ENCODE results near the gene SAV1.
"Not testable (repeated sequence)": the region's sequence is repeated elsewhere in the genome, so short reads cannot be mapped to it uniquely, and the experiment has no call there.

Gene SAV1

GRCh38 chr14:50666772-50667683 is 1.1 kb downstream of the SAV1 start:
- DNase-seq (ENCODE audit: low read depth) = peak; percentile 77
- no peak for TF ChIP-seq CTCF (IDR thresholded peaks at IDR 0.05; ENCODE audit: insufficient read depth, low read depth, low read length, missing control alignments)
- peak overlapping the region; percentile 78 for H3K4me3 ChIP-seq (ENCODE audit: low read length)

- H3K4me3 ChIP-seq (ENCODE audit: low read length) = not testable (repeated sequence)
Observed at GRCh38 chr14:50665300-50665699, 2.8 kb downstream of the SAV1 start.

GRCh38 chr14:50664579-50664978 is 3.5 kb downstream of the SAV1 start:
- not testable (repeated sequence) for DNase-seq (ENCODE audit: low read depth); H3K4me3 ChIP-seq (ENCODE audit: low read length)

More at GRCh38 chr14:50665300-50665699, 2.8 kb downstream of the SAV1 start:
- DNase-seq (ENCODE audit: low read depth) = not testable (repeated sequence)

- peak; percentile 21 for DNase-seq (ENCODE audit: low read depth)
- H3K4me3 ChIP-seq (ENCODE audit: low read length) = no peak overlapping the region
- TF ChIP-seq CTCF (IDR thresholded peaks at IDR 0.05; ENCODE audit: insufficient read depth, low read depth, low read length, missing control alignments) = no peak
Observed at GRCh38 chr14:50659327-50659974, 8.7 kb downstream of the SAV1 start.

GRCh38 chr14:50658203-50658602 is 9.9 kb downstream of the SAV1 start:
- no peak for TF ChIP-seq CTCF (IDR thresholded peaks at IDR 0.05; ENCODE audit: insufficient read depth, low read depth, low read length, missing control alignments)
- DNase-seq (ENCODE audit: low read depth) = peak; percentile 17
- no peak overlapping the region for H3K4me3 ChIP-seq (ENCODE audit: low read length)

- H3K4me3 ChIP-seq (ENCODE audit: low read length) = no peak overlapping the region
Observed at GRCh38 chr14:50657753-50658152, 10.4 kb downstream of the SAV1 start.

GRCh38 chr14:50656776-50657175 is 11.3 kb downstream of the SAV1 start:
- H3K4me3 ChIP-seq (ENCODE audit: low read length) = no peak overlapping the region
- TF ChIP-seq CTCF (IDR thresholded peaks at IDR 0.05; ENCODE audit: insufficient read depth, low read depth, low read length, missing control alignments) = no peak
- no peak for DNase-seq (ENCODE audit: low read depth)

More at GRCh38 chr14:50657753-50658152, 10.4 kb downstream of the SAV1 start:
- DNase-seq (ENCODE audit: low read depth) = no peak
- no peak for TF ChIP-seq CTCF (IDR thresholded peaks at IDR 0.05; ENCODE audit: insufficient read depth, low read depth, low read length, missing control alignments)

- no peak for TF ChIP-seq CTCF (IDR thresholded peaks at IDR 0.05; ENCODE audit: insufficient read depth, low read depth, low read length, missing control alignments)
- H3K4me3 ChIP-seq (ENCODE audit: low read length) = no peak overlapping the region
- DNase-seq (ENCODE audit: low read depth) = no peak
Observed at GRCh38 chr14:50649691-50650090, 18.4 kb downstream of the SAV1 start.
